GM12878 (cell line): ENCODE data around the gene GNGT1. TPM values are rescaled to one million over a fixed set of nuclear protein-coding genes. Genes with fewer than 3 reads are reported as not detected.

Experiments
- polyA plus RNA-seq, 11 experiments: library from polyadenylated mRNA; depleted of rRNA in 4 of 11; unstranded in 6 of 11; stranded (reverse) in 5 of 11; fragments of >200 nt; fragmentation: Nextera tagmentation in 4 of 11; fragmentation: Illumina TruSeq in 1 of 11; extraction: Ambion mirVana in 4 of 11; extraction: Trizol in 1 of 11; gene quantifications; 1 replicate in 1 of 11; 2 replicates in 10 of 11; pipeline versions ENCODE4 v1.2.1 to v1.2.3, GENCODE V29; 2011 to 2016; ENCODE audit warnings: inconsistent platforms in 2 of 11, missing spikeins in 2 of 11, low read depth in 1 of 11
- small RNA-seq: library from RNA; depleted of rRNA; stranded (forward); fragments of <200 nt; gene quantifications from one replicate; pipeline ENCODE3, GENCODE V24; 2014
- total RNA-seq, 4 experiments: library from RNA; depleted of rRNA in 3 of 4; stranded (reverse); fragments of >200 nt in 3 of 4; fragmentation: Illumina TruSeq in 1 of 4; extraction: Trizol in 1 of 4; gene quantifications; 2 replicates each; pipeline versions ENCODE4 v1.2.1 to v1.2.3, GENCODE V29; 2013 to 2021

GNGT1 gene
- total and polyA plus RNA-seq, 10 of the 15 experiments (the other 5 are each of a cell fraction or from before 2014, with no cell fraction given) = not detected

Small RNAs within 50 kb of the gene (small RNA-seq; reads per million reads assigned to genes)
- not detected for gene AC002076.2

Other genes starting within 250 kb of the GNGT1 start
- gene TFPI2, start 15.8 kb upstream of the GNGT1 start, total RNA-seq (2014; rRNA removed) = 0.11 TPM in 1 of 2 replicates, not detected in the other
- not detected in 2 replicates for gene TFPI2, start 15.8 kb upstream of the GNGT1 start, total RNA-seq (2014; rRNA removed; fragmentation: Illumina TruSeq; extraction: Trizol)
- 0.28 TPM in 1 of 2 replicates, not detected in the other for gene TFPI2, start 15.8 kb upstream of the GNGT1 start, total RNA-seq (2021)
- gene TFPI2, start 15.8 kb upstream of the GNGT1 start, polyA plus RNA-seq (2011; rRNA removed) = 1.1 TPM in 2 replicates
- not detected in 2 replicates for gene TFPI2, start 15.8 kb upstream of the GNGT1 start, polyA plus RNA-seq (2014; fragmentation: Illumina TruSeq; extraction: Trizol)
- gene TFPI2, start 15.8 kb upstream of the GNGT1 start, polyA plus RNA-seq (2014; fragmentation: Nextera tagmentation; extraction: Ambion mirVana) = under 1 TPM in 1 of 2 experiments, not detected in 1; 0.07 TPM
- 0.27 TPM in 1 of 2 replicates, not detected in the other for gene TFPI2, start 15.8 kb upstream of the GNGT1 start, polyA plus RNA-seq (2014; rRNA removed)
- gene TFPI2, start 15.8 kb upstream of the GNGT1 start, polyA plus RNA-seq (2016; fragmentation: Nextera tagmentation; extraction: Ambion mirVana) = under 1 TPM; 0.31 to 0.52 TPM
- 0.62 and 1.0 TPM in 2 replicates for gene GNG11, start 15.2 kb downstream of the GNGT1 start, total RNA-seq (2014; rRNA removed)
- gene GNG11, start 15.2 kb downstream of the GNGT1 start, total RNA-seq (2014; rRNA removed; fragmentation: Illumina TruSeq; extraction: Trizol) = 0.85 and 0.92 TPM in 2 replicates
- gene GNG11, start 15.2 kb downstream of the GNGT1 start, total RNA-seq (2021) = 0.74 and 0.85 TPM in 2 replicates
- gene GNG11, start 15.2 kb downstream of the GNGT1 start, polyA plus RNA-seq (2011; rRNA removed) = 0.15 and 0.23 TPM in 2 replicates
- 0.71 and 0.78 TPM in 2 replicates for gene GNG11, start 15.2 kb downstream of the GNGT1 start, polyA plus RNA-seq (2014; fragmentation: Illumina TruSeq; extraction: Trizol)
- gene GNG11, start 15.2 kb downstream of the GNGT1 start, polyA plus RNA-seq (2014; fragmentation: Nextera tagmentation; extraction: Ambion mirVana) = 1 to 10 TPM; 2.0 to 2.3 TPM
- 0.83 and 0.89 TPM in 2 replicates for gene GNG11, start 15.2 kb downstream of the GNGT1 start, polyA plus RNA-seq (2014; rRNA removed)
- 1 to 10 TPM; 2.2 to 2.4 TPM for gene GNG11, start 15.2 kb downstream of the GNGT1 start, polyA plus RNA-seq (2016; fragmentation: Nextera tagmentation; extraction: Ambion mirVana)
- gene BET1, start 97.8 kb downstream of the GNGT1 start, total RNA-seq (2014; rRNA removed) = 16.2 and 18.1 TPM in 2 replicates
- gene BET1, start 97.8 kb downstream of the GNGT1 start, total RNA-seq (2014; rRNA removed; fragmentation: Illumina TruSeq; extraction: Trizol) = 18.9 and 20.5 TPM in 2 replicates
- 12.5 and 15.6 TPM in 2 replicates for gene BET1, start 97.8 kb downstream of the GNGT1 start, total RNA-seq (2021)
- 35.5 and 63.4 TPM in 2 replicates for gene BET1, start 97.8 kb downstream of the GNGT1 start, polyA plus RNA-seq (2011; rRNA removed)
- gene BET1, start 97.8 kb downstream of the GNGT1 start, polyA plus RNA-seq (2014; fragmentation: Illumina TruSeq; extraction: Trizol) = 23.6 and 29.1 TPM in 2 replicates
- 10 to 100 TPM; 80.2 to 99.5 TPM for gene BET1, start 97.8 kb downstream of the GNGT1 start, polyA plus RNA-seq (2014; fragmentation: Nextera tagmentation; extraction: Ambion mirVana)
- 17.4 and 18.1 TPM in 2 replicates for gene BET1, start 97.8 kb downstream of the GNGT1 start, polyA plus RNA-seq (2014; rRNA removed)
- 10 to 100 TPM; 33.2 to 42.0 TPM for gene BET1, start 97.8 kb downstream of the GNGT1 start, polyA plus RNA-seq (2016; fragmentation: Nextera tagmentation; extraction: Ambion mirVana)